HEK293 (cell line): ENCODE results near the gene CHMP5.

Source experiments
- CTCF ChIP-seq: fragments of 450-650 bp; formaldehyde crosslinking; IDR thresholded peaks from 2 replicates; pipeline ENCODE4 v1.5.1; 2016; ENCODE audit warnings: missing biosample characterization, missing genetic modification characterization
- ZNF18 ChIP-seq: fragments of 450-650 bp; formaldehyde crosslinking; IDR thresholded peaks from 2 replicates; pipeline ENCODE4 v1.5.1; 2016; ENCODE audit warnings: missing biosample characterization, missing genetic modification characterization
- ZNF747 ChIP-seq: fragments of 450-650 bp; formaldehyde crosslinking; IDR thresholded peaks from 2 replicates; pipeline ENCODE4 v1.5.1; 2016; ENCODE audit warnings: missing biosample characterization, missing genetic modification characterization
- ZNF792 ChIP-seq: fragments of 450-650 bp; formaldehyde crosslinking; IDR thresholded peaks from 2 replicates; pipeline ENCODE4 v1.5.1; 2016; ENCODE audit warnings: missing biosample characterization, missing genetic modification characterization

GRCh38 chr9:33315371-33315770, 50.5 kb downstream of the CHMP5 start:
- TF ChIP-seq CTCF: no peak
- TF ChIP-seq ZNF18: no peak
- no peak for TF ChIP-seq ZNF792
- no peak for TF ChIP-seq ZNF747
